IMR-90 (cell line): ENCODE measurements around the gene NOL4L.

Experiments used
- BHLHE40 ChIP-seq: fragments of 150-350 bp; IDR thresholded peaks from 2 replicates; pipeline ENCODE4 v1.6.1; 2016; ENCODE audit warnings: mild to moderate bottlenecking, low read depth, low read length
- CEBPB ChIP-seq: IDR thresholded peaks from 2 replicates; pipeline ENCODE4 v1.6.1; 2012; ENCODE audit warnings: low read depth, low read length, improper control_type of control experiment
- CTCF ChIP-seq: conservative IDR thresholded peaks from 2 replicates; pipeline ENCODE4 v1.5.1; 2012; ENCODE audit warnings: mild to moderate bottlenecking, low read depth, low read length, improper control_type of control experiment

- TF ChIP-seq BHLHE40 (no peak), CEBPB (no peak), CTCF (no peak)
Observed at GRCh38 chr20:32462900-32463641, 122.1 kb downstream of the NOL4L start.
